GM18511 (cell line): ENCODE measurements around the gene ADORA2B.
"Not testable (repeated sequence)": the region's sequence is repeated elsewhere in the genome, so short reads cannot be mapped to it uniquely, and the experiment has no call there.

Experiments used
- ATAC-seq: cut with Tn5 transposase; IDR thresholded peaks from one replicate; pipeline ENCODE4 v1.9.1; 2021; ENCODE audit warnings: mild to moderate bottlenecking, moderate library complexity; ENCODE audit not compliant: unreplicated experiment

The ADORA2B gene

GRCh38 chr17:15921640-15922039 is 23.3 kb upstream of the ADORA2B start:
- no peak for ATAC-seq

- no peak for ATAC-seq
Observed at GRCh38 chr17:15922586-15922985, 22.3 kb upstream of the ADORA2B start.

GRCh38 chr17:15926039-15926740 is 18.7 kb upstream of the ADORA2B start:
- no peak for ATAC-seq

GRCh38 chr17:15928286-15928785 is 16.6 kb upstream of the ADORA2B start:
- no peak for ATAC-seq

GRCh38 chr17:15929941-15930340 is 15.0 kb upstream of the ADORA2B start:
- no peak for ATAC-seq

GRCh38 chr17:15930426-15930825 is 14.5 kb upstream of the ADORA2B start:
- ATAC-seq, result no peak

- ATAC-seq, result no peak
Observed at GRCh38 chr17:15931394-15931793, 13.5 kb upstream of the ADORA2B start.

GRCh38 chr17:15934866-15935265 is 10.1 kb upstream of the ADORA2B start:
- no peak for ATAC-seq

GRCh38 chr17:15935891-15936290 is 9.0 kb upstream of the ADORA2B start:
- ATAC-seq, result no peak

- not testable (repeated sequence) for ATAC-seq
Observed at GRCh38 chr17:15936481-15936880, 8.4 kb upstream of the ADORA2B start.

- ATAC-seq, result no peak
Observed at GRCh38 chr17:15941781-15942180, 3.1 kb upstream of the ADORA2B start.

GRCh38 chr17:15942207-15942833 is 2.6 kb upstream of the ADORA2B start:
- ATAC-seq, result no peak

- ATAC-seq, result no peak
Observed at GRCh38 chr17:15943971-15944758, 765 bp upstream of the ADORA2B start.

GRCh38 chr17:15945527-15946191 is 729 bp downstream of the ADORA2B start:
- no peak for ATAC-seq

- ATAC-seq, result no peak
Observed at GRCh38 chr17:15946611-15947120, 1.7 kb downstream of the ADORA2B start.

GRCh38 chr17:15947271-15947670 is 2.3 kb downstream of the ADORA2B start:
- ATAC-seq, result no peak

GRCh38 chr17:15947976-15948752 is 3.2 kb downstream of the ADORA2B start:
- ATAC-seq, result no peak

- no peak for ATAC-seq
Observed at GRCh38 chr17:15951368-15952047, 6.6 kb downstream of the ADORA2B start.

GRCh38 chr17:15952048-15952532 is 7.2 kb downstream of the ADORA2B start:
- no peak for ATAC-seq
